Measurements from ENCODE around the gene NUTM2F. TPM values are rescaled to one million over a fixed set of nuclear protein-coding genes. Genes with fewer than 3 reads are reported as not detected.
"Not testable (repeated sequence)": the region's sequence is repeated elsewhere in the genome, so short reads cannot be mapped to it uniquely, and the experiment has no call there.

Gene NUTM2F
- total and polyA plus RNA-seq, 9 of the 15 experiments (the other 6 are each of a cell fraction or from before 2014, with no cell fraction given): 0.04 TPM; not detected in 8

DNA sequence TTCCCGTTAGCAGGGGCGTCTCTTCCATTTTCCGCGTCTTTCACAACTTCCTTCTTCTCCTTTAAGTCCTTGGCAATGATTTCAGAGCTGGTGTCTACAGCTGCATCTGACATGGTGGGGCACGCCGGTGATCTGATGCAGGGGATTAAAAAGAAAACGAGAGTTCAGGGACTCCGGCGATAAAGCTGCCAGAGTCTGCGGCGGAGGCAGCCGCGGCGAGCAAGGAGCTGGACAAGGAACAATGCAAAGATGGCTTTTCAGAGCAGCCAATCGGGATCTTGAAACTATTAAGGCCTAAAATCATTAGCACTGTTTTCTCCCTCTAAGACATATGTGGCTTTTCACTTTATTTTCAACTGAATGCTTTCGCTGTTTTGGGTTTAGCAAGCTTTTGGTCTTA, 19.0 kb upstream of the NUTM2F start:
- H3K9ac ChIP-seq (ENCODE audit: insufficient read depth in 1 of 2, low read depth in 2 of 2, low read length in 2 of 2); ATAC-seq; H3K9me1 ChIP-seq (ENCODE audit: control insufficient read depth, insufficient read depth, low read length); FAIRE-seq; CTCF ChIA-PET (ENCODE audit: low intra/inter-chr PET ratio); DNase-seq (ENCODE audit: extremely low read depth in 1 of 4, low spot score in 3 of 4); H3K79me2 ChIP-seq (ENCODE audit: control insufficient read depth, insufficient read depth, low read length); POLR2A ChIA-PET; H2AFZ ChIP-seq (ENCODE audit: low read depth, low read length); H3K9me3 ChIP-seq (replicated peaks; ENCODE audit: control insufficient read depth, insufficient read depth, low read depth, low read length); H3K27ac ChIP-seq (ENCODE audit: extremely low read depth, low read depth, low read length); H3K36me3 ChIP-seq (ENCODE audit: control insufficient read depth, insufficient read depth, low read length); BruUV-seq (replicated peaks); H3K4me2 ChIP-seq (ENCODE audit: insufficient read depth, low read length); H4K20me1 ChIP-seq (replicated peaks; ENCODE audit: control insufficient read depth, insufficient read depth, low read length); H3K4me1 ChIP-seq (replicated peaks in 1 of 2; ENCODE audit: control insufficient read depth in 2 of 2, insufficient read depth in 2 of 2, low read length in 2 of 2); in situ Hi-C loops (cut with MboI); intact Hi-C loops (cut with micrococcal nuclease); H3K27me3 ChIP-seq (ENCODE audit: control insufficient read depth in 2 of 2, insufficient read depth in 2 of 2, low read length in 2 of 2); H3K4me3 ChIP-seq: not testable (repeated sequence)
- 85% methylated on average over 3 of the region's 16 CpGs for WGBS (ENCODE audit: insufficient coverage, low coverage, missing lambda C conversion rate)

DNA sequence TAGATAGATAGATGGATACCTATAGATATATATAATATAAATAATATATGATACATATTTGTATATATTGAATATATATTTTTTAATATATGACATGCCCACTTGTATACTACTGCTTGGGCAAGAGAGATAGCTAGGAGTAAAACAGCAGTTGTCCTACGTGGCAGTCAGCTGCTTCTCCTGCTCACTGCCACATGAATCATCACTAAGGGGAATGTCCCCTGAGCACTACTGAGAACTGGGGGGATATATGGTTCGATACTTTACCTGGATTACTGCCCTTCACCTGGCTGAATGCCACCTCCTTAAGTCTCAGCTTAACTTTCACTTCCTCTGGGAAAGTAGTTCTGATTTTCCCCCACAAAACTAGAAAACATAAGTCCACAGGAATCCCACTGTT, 13.3 kb upstream of the NUTM2F start:
- H3K9ac ChIP-seq (ENCODE audit: insufficient read depth in 1 of 2, low read depth in 2 of 2, low read length in 2 of 2); H3K27ac ChIP-seq (ENCODE audit: extremely low read depth, low read depth, low read length); in situ Hi-C loops (cut with MboI); H3K36me3 ChIP-seq (ENCODE audit: control insufficient read depth, insufficient read depth, low read length); H3K27me3 ChIP-seq (ENCODE audit: control insufficient read depth in 2 of 2, insufficient read depth in 2 of 2, low read length in 2 of 2); H3K4me3 ChIP-seq; H3K79me2 ChIP-seq (ENCODE audit: control insufficient read depth, insufficient read depth, low read length); BruUV-seq (replicated peaks); H3K4me2 ChIP-seq (ENCODE audit: insufficient read depth, low read length); FAIRE-seq; CTCF ChIA-PET (ENCODE audit: low intra/inter-chr PET ratio); POLR2A ChIA-PET; H3K9me3 ChIP-seq (replicated peaks; ENCODE audit: control insufficient read depth, insufficient read depth, low read depth, low read length); H3K9me1 ChIP-seq (ENCODE audit: control insufficient read depth, insufficient read depth, low read length); ATAC-seq; H3K4me1 ChIP-seq (replicated peaks in 1 of 2; ENCODE audit: control insufficient read depth in 2 of 2, insufficient read depth in 2 of 2, low read length in 2 of 2); H2AFZ ChIP-seq (ENCODE audit: low read depth, low read length); H4K20me1 ChIP-seq (replicated peaks; ENCODE audit: control insufficient read depth, insufficient read depth, low read length); DNase-seq (ENCODE audit: extremely low read depth in 1 of 4, low spot score in 3 of 4); intact Hi-C loops (cut with micrococcal nuclease): not testable (repeated sequence)
- WGBS (ENCODE audit: insufficient coverage, low coverage, missing lambda C conversion rate): 36% methylated on average over 2 of the region's 2 CpGs

DNA sequence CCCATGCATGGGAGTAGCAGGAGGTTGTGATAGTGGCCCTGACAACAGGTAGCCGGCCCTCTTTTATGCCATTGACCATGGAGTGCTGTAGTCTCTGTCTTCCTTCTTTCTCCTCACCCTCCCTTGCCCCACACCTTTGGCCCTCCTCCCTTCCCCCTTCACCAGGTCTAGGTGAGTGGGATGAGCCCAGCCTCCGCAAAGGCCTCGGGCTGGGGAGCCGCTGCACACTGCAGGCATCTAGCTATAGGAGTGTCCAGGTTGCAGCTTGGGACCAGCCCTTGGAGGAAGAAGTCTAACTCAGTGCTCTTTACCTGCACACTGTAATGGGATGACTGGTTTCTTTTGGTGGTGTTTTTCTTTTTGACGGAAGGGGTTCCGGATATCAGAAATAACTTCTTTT, 12.3 kb upstream of the NUTM2F start:
- POLR2A ChIA-PET; ATAC-seq; H3K9me1 ChIP-seq (ENCODE audit: control insufficient read depth, insufficient read depth, low read length); H3K9ac ChIP-seq (ENCODE audit: insufficient read depth in 1 of 2, low read depth in 2 of 2, low read length in 2 of 2); H3K4me3 ChIP-seq; H3K27ac ChIP-seq (ENCODE audit: extremely low read depth, low read depth, low read length); H3K36me3 ChIP-seq (ENCODE audit: control insufficient read depth, insufficient read depth, low read length); DNase-seq (ENCODE audit: extremely low read depth in 1 of 4, low spot score in 3 of 4); H3K4me1 ChIP-seq (replicated peaks in 1 of 2; ENCODE audit: control insufficient read depth in 2 of 2, insufficient read depth in 2 of 2, low read length in 2 of 2); H3K79me2 ChIP-seq (ENCODE audit: control insufficient read depth, insufficient read depth, low read length); intact Hi-C loops (cut with micrococcal nuclease); H3K4me2 ChIP-seq (ENCODE audit: insufficient read depth, low read length); BruUV-seq (replicated peaks); H4K20me1 ChIP-seq (replicated peaks; ENCODE audit: control insufficient read depth, insufficient read depth, low read length); in situ Hi-C loops (cut with MboI); H2AFZ ChIP-seq (ENCODE audit: low read depth, low read length); H3K27me3 ChIP-seq (ENCODE audit: control insufficient read depth in 2 of 2, insufficient read depth in 2 of 2, low read length in 2 of 2); CTCF ChIA-PET (ENCODE audit: low intra/inter-chr PET ratio); FAIRE-seq; H3K9me3 ChIP-seq (replicated peaks; ENCODE audit: control insufficient read depth, insufficient read depth, low read depth, low read length): not testable (repeated sequence)
- WGBS (ENCODE audit: insufficient coverage, low coverage, missing lambda C conversion rate): 68% methylated on average over 4 of the region's 6 CpGs

DNA sequence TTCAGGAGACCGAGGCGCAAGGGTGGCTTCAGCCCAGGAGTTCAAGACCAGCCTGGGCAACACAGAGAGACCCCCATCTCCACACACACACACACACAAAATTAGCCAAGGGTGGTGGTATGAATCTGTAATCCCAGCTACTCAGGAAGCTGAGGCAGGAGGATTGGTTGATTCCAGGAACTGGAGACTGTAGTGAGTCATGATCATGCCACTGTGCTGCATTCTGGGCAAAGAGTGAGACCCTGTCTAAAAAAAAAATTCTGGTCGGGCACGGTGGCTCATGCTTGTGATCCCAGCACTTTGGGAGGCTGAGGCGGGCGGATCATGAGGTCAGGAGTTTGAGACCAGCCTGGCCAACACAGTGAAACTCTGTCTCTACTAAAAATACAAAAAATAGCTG, 11.2 kb upstream of the NUTM2F start:
- H3K4me2 ChIP-seq (ENCODE audit: insufficient read depth, low read length); FAIRE-seq; intact Hi-C loops (cut with micrococcal nuclease); BruUV-seq (replicated peaks); H3K27me3 ChIP-seq (ENCODE audit: control insufficient read depth in 2 of 2, insufficient read depth in 2 of 2, low read length in 2 of 2); H4K20me1 ChIP-seq (replicated peaks; ENCODE audit: control insufficient read depth, insufficient read depth, low read length); H3K79me2 ChIP-seq (ENCODE audit: control insufficient read depth, insufficient read depth, low read length); H3K36me3 ChIP-seq (ENCODE audit: control insufficient read depth, insufficient read depth, low read length); DNase-seq (ENCODE audit: extremely low read depth in 1 of 4, low spot score in 3 of 4); H3K4me1 ChIP-seq (replicated peaks in 1 of 2; ENCODE audit: control insufficient read depth in 2 of 2, insufficient read depth in 2 of 2, low read length in 2 of 2); in situ Hi-C loops (cut with MboI); H3K27ac ChIP-seq (ENCODE audit: extremely low read depth, low read depth, low read length); H3K4me3 ChIP-seq; POLR2A ChIA-PET; H3K9ac ChIP-seq (ENCODE audit: insufficient read depth in 1 of 2, low read depth in 2 of 2, low read length in 2 of 2); CTCF ChIA-PET (ENCODE audit: low intra/inter-chr PET ratio); H2AFZ ChIP-seq (ENCODE audit: low read depth, low read length); H3K9me3 ChIP-seq (replicated peaks; ENCODE audit: control insufficient read depth, insufficient read depth, low read depth, low read length); H3K9me1 ChIP-seq (ENCODE audit: control insufficient read depth, insufficient read depth, low read length); ATAC-seq: not testable (repeated sequence)
- WGBS (ENCODE audit: insufficient coverage, low coverage, missing lambda C conversion rate): 82% methylated on average over 6 of the region's 6 CpGs
